NCI-H1930 (cell line): ENCODE measurements around the gene PICK1.

Experiments
- DNase-seq, 2 experiments: peaks; one replicate each; lab custom pipeline; 2025; lab: John Stamatoyannopoulos, UW

The PICK1 gene

GRCh38 chr22:38049812-38050619 lies 7.2 kb upstream of the PICK1 start:
- DNase-seq = no peak

GRCh38 chr22:38050720-38051119 lies 6.5 kb upstream of the PICK1 start:
- no peak for DNase-seq

GRCh38 chr22:38051261-38051660 lies 5.9 kb upstream of the PICK1 start:
- DNase-seq = no peak

DNA sequence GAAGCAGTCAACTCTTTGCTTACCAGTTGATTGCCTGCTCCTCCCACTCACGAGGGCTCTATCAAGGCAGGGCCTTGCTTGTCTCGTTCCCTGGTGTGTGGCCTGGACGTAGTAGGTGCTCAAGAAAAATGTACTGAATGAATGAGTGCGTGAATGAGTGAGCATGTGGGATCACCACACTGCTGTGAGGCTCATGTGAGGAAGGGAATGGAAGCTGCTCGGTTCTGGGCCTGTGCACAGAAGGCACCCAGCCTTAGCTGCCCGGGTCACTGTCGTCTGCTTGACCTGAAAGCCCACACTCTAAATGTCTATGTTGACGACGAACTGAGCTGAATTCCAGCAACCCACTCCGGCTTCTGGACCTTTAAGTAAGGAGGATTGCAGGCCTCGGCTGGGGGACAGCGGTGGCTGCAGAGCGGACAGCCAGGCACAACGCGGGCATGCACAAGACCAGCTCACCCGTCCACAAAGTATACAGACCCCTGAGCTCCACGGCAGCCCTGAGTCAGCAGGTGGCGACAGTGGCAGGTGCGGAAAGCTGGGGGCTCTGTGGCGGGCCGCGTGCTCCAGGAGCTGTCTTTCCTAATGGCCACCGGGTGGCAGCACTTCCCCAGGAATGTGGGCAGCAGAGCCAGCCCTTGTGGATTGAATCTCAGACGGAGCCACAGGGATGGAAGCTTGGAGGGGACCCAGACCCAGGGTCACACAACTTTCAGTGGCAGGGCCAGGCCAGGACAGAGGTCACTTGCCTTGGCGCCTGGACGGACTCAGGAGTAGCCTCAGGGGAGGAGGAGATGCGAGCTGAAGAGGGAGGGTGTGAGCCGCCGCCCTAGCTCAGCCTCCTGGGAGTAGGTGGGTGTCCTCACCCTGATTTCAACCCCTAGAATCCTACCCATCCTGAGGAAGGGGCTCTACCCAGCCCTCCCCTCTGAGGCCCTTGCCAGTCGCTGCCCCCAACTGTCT lies 5.0 kb upstream of the PICK1 start:
- peak; percentile 69 to 74 for DNase-seq

GRCh38 chr22:38062791-38063190 lies 5.6 kb downstream of the PICK1 start:
- no peak for DNase-seq

DNA sequence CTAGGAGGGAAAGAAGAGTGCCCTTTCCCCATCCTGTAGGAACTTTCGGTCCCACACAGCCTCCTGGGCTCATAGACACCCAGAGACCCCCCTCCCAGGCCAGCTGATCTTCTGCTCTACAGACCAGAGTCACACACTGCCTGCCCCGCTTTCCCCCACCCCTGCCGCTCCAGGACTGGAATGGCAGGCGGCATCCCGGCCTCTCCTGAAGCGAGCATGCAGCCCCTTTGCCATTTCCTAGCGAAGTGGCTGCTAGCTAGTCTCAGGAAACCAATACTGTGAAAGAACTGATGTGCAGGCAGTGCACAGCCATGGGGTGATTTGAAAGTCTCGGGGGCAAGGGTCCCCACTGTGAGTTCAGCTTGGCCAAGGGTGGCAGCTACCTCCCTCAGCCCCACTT lies 8.3 kb downstream of the PICK1 start:
- DNase-seq = no peak

DNA sequence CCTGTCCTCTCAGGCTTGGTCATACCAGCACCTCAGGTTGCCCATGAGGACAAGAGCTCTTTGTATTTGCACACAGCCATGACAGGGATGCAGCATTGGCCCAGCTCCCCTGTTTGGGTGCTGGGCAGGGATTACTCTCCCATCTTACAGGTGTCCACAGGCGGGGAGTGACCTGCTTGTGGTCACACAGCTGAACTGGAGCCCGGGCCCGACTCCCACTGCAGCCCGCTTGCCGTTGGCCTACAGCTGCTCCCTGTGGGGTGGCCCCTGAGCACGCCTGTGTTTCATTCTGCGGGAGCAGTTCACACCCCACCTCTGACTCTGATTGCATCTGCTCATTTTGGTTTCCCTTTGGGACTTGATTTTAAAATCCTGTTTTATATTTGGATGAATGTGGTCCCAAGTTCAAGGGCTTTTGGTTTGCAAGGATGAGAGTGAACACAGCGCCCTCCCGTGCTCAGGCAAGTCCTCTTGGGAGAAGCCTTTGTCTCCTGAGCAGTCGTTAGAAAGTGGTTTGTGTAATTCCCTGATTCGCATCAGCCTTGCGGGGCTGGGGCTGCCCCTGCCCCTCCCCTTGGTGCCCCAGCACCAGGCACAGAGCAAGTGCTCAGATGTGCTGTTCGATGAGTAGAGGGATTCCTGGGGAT lies 9.3 kb downstream of the PICK1 start:
- no peak for DNase-seq

DNA sequence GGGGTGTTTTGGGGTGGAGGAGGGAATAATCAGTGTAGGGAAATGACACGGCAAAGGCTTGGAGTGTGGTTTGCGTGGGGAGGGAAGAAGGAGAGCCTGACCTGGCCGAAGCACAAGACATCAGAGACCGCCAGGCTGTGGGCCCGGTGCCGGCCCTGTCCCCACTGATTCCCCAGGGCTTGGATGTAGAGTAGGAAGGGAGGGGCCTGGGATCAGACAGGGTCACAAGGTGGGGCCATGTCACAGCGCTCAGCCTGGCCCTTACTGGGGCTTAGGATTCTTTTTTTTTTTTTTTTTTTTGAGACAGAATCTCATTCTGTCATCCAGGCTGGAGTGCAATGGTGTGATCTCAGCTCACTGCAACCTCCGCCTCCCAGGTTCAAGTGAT lies 9.8 kb downstream of the PICK1 start:
- DNase-seq = no peak

GRCh38 chr22:38067761-38068360 lies 10.7 kb downstream of the PICK1 start:
- no peak for DNase-seq

DNA sequence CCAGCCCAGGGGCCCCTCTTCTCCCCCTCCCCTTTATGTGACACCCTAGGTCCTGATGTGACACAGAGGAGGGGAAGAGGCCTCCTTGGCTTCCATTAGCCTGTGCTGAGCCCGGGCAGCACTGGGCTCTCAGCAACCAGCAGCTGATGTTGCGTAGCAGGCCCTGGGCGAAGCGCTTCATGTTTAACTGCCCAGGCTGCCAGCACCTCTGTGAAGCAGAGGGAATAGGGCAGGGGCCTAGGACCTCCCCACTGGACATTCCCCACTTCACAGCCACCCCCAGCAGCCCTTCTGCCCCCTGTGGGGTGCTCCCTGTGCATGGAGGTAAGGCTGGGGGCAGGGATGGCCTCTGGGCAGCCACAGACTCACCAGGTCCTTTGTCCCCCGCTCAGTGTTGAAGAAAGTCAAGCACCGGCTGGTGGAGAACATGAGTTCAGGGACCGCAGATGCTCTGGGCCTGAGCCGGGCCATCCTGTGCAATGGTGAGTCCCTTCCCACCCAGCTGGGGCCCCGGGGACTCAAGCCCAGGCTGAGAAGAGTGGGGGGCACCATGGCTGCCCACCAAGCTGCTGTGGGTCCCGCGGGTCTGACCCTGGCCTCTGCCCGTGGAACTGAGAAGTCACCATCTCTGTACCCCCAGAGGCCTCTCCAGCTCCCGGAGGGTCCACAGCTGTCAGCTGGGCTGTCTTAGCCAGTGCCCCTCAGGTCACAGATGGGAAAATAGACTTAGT lies 11.6 kb downstream of the PICK1 start:
- DNase-seq = no peak

GRCh38 chr22:38069372-38070249 lies 12.4 kb downstream of the PICK1 start:
- no peak for DNase-seq

DNA sequence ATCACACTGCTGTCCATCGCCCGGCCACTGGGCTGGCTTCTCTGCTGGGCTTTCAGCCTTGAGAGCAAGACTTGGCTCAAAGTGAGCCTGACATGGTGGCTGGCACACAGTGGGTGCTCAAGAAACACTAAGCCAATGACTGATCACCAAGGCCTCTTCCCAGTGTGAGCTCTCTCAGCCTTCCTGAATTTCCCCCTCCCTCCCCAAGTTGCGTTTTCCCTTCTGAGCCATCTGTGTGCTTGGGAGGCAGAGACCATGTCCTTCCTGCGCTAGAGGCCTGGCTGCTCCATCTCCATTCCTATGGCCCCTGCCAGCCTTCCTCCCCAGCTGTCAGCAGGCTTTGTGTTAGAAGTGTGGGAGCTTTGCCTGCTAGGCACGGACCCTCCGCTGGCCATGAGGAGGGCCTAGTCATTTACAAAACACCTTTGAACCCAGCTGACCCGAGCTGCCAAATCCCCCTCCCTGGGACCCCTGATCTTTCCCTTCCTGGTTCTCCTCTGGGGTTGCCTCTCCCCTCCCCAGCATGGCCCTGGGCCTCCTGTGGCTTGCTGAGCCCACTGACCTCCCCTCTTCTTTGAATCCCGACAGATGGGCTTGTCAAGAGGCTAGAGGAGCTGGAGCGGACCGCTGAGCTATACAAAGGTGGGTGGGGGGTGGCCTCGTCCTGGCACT lies 13.2 kb downstream of the PICK1 start:
- no peak for DNase-seq

DNA sequence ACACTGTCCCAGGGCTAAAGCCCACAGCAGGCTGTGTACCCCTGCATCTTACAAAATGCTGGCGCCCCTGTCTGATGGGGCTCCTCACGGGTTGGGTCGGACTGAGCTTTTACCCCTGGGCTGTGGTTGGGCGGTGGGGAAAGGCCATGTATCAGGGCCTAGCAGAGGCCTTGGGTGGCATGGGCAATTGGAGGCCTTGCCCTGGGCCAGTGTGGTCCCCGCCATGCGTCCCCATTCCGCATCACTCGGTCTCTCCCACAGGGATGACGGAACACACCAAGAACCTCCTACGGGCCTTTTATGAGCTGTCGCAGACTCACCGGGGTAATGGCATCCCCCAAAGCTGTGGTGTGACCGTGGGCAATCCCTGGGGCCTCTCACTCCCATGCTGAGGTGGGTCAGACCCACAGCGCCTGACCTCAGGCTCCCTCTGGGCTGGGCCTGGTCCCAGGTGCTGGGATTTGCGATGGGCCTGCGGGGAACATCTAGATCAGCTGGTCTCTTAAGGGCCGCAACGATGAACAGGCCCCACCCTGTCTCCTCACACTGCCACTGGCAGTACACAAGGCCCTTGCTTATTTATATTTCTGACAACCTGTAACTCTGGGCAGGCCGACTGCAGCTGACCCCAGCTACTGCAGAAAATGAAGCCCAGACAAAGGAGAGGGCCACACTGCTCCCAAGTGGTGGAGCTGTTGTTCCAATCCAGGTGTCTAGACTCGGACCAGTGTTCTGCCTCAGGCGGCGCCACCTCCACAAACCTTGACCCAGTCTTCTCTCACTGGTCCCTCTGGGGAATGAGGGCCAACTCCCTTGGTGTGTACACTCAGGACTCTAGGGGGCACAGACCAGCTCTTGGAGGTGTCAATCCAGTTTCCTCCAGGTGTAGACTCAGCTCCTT lies 14.5 kb downstream of the PICK1 start:
- DNase-seq = no peak

GRCh38 chr22:38072322-38073149 lies 15.3 kb downstream of the PICK1 start:
- no peak for DNase-seq

DNA sequence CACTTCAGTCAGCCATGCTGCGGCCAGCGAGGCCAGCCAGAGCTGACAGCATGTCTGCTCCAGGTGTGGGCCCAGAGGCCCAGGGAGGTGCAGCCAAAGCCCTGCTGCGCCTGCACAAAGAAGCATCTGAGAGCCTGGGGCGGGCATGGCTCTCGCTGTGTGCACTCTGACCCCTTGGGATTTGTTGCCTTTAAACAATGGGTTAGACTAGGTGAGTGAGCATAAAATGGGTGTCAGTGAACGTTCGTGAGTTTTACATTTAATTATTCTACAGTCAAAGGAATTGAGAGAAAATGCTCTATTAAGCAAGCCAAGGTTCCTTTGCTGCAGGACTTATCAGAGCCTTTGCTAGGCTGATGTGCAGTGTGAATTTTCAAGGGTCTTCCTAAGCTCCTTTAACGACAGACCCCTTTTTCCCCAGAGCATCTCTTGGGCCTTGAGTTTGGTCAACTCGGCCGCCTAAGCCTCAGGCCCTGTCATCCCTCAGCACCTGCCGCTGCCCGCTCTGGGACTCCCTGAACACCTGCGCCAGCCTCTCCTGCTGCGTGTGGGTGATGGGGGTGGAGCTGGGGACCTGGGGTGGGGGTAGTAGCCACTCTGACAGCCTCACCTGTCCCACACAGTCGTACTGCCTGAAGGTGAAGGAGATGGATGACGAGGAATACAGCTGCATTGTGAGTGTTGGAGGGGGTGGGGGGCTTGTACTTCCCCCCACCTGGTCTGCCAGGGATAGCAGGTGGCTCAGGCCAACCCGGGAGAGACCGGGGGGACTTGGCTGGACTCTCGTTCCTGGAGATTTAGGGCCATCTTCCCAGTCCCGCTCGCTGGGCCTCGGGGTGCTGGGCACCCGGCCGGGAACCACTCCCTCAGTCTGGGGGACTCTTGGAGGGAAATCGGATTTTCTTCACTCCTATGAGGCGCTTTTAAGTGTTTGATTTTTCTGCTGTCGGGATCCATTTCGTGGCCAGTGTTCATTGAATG lies 16.2 kb downstream of the PICK1 start:
- no peak for DNase-seq
